LNCaP clone FGC (cell line): ENCODE results near the gene RFFL.

Experiments used
- DNase-seq: peaks from one replicate; pipeline ENCODE4 v3.0.0-alpha.2; 2011; ENCODE audit warnings: low read depth
- H3K4me3 ChIP-seq: 2 replicates; pipeline ENCODE4 v1.5.1; 2011; ENCODE audit warnings: mild to moderate bottlenecking, low read depth, low read length, control low read depth
- CTCF ChIP-seq: IDR thresholded peaks from 2 replicates; pipeline ENCODE4 v1.5.1; 2012; ENCODE audit warnings: mild to moderate bottlenecking; ENCODE audit not compliant: control insufficient read depth, insufficient read depth; ENCODE audit errors: extremely low read depth

Gene RFFL

GRCh38 chr17:35062308-35062707 lies 1.2 kb downstream of the RFFL start:
- TF ChIP-seq CTCF, result no peak
- no peak overlapping the region for H3K4me3 ChIP-seq
- no peak for DNase-seq

GRCh38 chr17:35057332-35057915 lies 6.1 kb downstream of the RFFL start:
- peak; percentile 58 for DNase-seq
- no peak overlapping the region for H3K4me3 ChIP-seq

GRCh38 chr17:35056013-35056412 lies 7.5 kb downstream of the RFFL start:
- H3K4me3 ChIP-seq, result no peak overlapping the region
- no peak for TF ChIP-seq CTCF
- no peak for DNase-seq

More at GRCh38 chr17:35057332-35057915, 6.1 kb downstream of the RFFL start:
- no peak for TF ChIP-seq CTCF

GRCh38 chr17:35053204-35053603 lies 10.3 kb downstream of the RFFL start:
- no peak overlapping the region for H3K4me3 ChIP-seq
- no peak for TF ChIP-seq CTCF
- DNase-seq, result no peak

GRCh38 chr17:35052780-35053179 lies 10.7 kb downstream of the RFFL start:
- TF ChIP-seq CTCF, result no peak
- DNase-seq, result no peak
- H3K4me3 ChIP-seq, result no peak overlapping the region

GRCh38 chr17:35052241-35052610 lies 11.3 kb downstream of the RFFL start:
- TF ChIP-seq CTCF, result no peak
- no peak overlapping the region for H3K4me3 ChIP-seq
- DNase-seq, result no peak

- H3K4me3 ChIP-seq, result peak overlapping the region; percentile 5; the same call in 1 of the 2 replicates
- no peak for DNase-seq
- TF ChIP-seq CTCF, result no peak
Observed at GRCh38 chr17:35051579-35052240, 11.8 kb downstream of the RFFL start.
